SKM-1 (cell line): ENCODE measurements around the gene RALGAPA1.

ENCODE experiments used
- DNase-seq: peaks from one replicate; lab custom pipeline; 2025; ENCODE audit not compliant: unreplicated experiment; lab: John Stamatoyannopoulos, UW

Gene RALGAPA1

DNA sequence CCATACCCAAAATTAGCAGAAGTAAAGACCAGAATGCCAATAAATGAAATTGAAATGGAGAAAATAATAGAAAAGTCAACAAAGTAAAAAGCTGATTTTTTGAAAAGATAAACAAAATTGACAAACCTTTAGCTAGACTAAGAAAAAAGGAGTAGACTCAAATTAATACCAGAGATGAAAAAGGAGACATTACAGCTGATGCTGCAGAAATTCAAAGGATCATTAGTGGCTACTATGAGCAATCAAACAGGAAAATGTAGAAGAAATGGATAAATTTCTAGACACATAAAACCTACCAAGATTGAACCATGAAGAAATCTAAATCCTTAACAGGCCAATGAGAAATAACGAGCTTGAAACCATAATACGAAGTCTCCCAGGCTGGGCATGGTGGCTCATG lies 309.9 kb downstream of the RALGAPA1 start:
- no peak for DNase-seq

DNA sequence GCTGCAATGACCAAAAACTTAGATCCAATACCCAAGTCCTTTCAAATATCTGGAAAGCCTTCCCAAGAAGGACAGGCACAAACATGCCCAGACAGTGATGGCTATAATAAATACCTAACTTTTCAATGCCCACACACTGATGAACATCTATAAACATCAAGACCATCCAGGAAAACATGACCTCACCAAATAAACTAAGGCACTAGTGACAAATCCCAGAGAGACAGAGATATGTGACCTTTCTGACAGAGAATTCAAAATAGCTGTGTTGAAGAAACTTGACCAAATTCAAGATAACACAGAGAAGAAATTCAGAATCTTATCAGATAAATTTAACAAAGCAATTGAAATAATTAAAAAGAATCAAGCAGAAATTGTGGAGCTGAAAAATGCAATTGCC lies 313.8 kb downstream of the RALGAPA1 start:
- DNase-seq = no peak

DNA sequence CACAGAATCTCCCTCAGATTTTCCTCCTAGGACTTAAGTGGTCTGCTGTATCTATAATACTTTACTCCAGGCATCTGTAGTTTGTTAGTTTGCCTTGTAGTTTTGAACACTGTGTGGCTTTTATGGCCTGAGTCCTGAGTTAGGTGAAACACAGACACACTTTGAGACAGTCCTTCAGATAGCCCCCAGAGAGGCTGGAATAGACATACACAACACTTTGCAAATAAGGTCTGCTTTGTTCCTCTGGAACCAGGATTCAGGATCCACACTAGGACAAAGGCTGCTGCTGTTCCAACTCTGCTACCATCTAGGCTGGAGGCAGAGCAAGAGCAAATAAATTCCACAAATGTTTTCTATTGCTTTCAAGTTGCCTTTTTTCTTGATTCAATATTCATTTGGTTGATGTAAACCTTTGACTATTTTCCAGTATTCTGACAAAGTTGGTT lies 316.5 kb downstream of the RALGAPA1 start:
- no peak for DNase-seq
